SK-N-SH (cell line): ENCODE data around the gene NDUFA3. TPM values are rescaled to one million over a fixed set of nuclear protein-coding genes. Genes with fewer than 3 reads are reported as not detected.

ENCODE experiments used
- CTCF ChIA-PET: fragments of 300-600, 350-600 bp; formaldehyde crosslinking; extraction: SDS; loops from one replicate; lab custom pipeline; 2021; lab: Yijun Ruan, JAX
- POLR2A ChIA-PET: fragments of 350-600 bp; sonication (Branson Sonifier 250); formaldehyde crosslinking; extraction: SDS; loops from one replicate; lab custom pipeline; 2020; ENCODE audit warnings: antibody characterized with exemption, inconsistent platforms; lab: Yijun Ruan, JAX
- DNase-seq: peaks from one replicate; pipeline ENCODE4 v3.0.0; 2012
- H2AFZ ChIP-seq: fragments of 200-600 bp; sonication (generic); 2 replicates; pipeline ENCODE4 v1.8.1; 2016; ENCODE audit warnings: antibody characterized with exemption, mild to moderate bottlenecking, low read depth
- H3F3A ChIP-seq: fragments of 200-600 bp; sonication (generic); replicated peaks from 2 replicates; pipeline ENCODE3; 2016; ENCODE audit warnings: antibody characterized with exemption, mild to moderate bottlenecking; ENCODE audit not compliant: insufficient read depth
- H3K27ac ChIP-seq, 2 experiments: fragments of 200-500 bp in 1 of 2; fragments of 200-600 bp in 1 of 2; sonication (Bioruptor generic) in 1 of 2; sonication (generic), shearing (Covaris generic) in 1 of 2; 2 replicates each; pipeline versions ENCODE4 v1.5.1 to v1.6.1; 2014 to 2016; ENCODE audit warnings: low read depth in 2 of 2, inconsistent platforms in 1 of 2, low read length in 1 of 2, mild to moderate bottlenecking in 1 of 2, mixed read lengths in 1 of 2
- H3K27me3 ChIP-seq: fragments of 200-600 bp; sonication (generic), shearing (Covaris generic); 2 replicates; pipeline ENCODE4 v1.6.1; 2016; ENCODE audit warnings: mixed run types; ENCODE audit not compliant: insufficient read depth
- H3K36me3 ChIP-seq, 2 experiments: fragments of 200-500 bp in 1 of 2; fragments of 200-600 bp in 1 of 2; sonication (Bioruptor generic) in 1 of 2; sonication (generic) in 1 of 2; replicated peaks in 1 of 2; 2 replicates each; pipeline versions ENCODE3 to v1.5.1; 2014 to 2016; ENCODE audit warnings: low read length in 1 of 2, mild to moderate bottlenecking in 1 of 2; ENCODE audit not compliant: insufficient read depth in 2 of 2, control insufficient read depth in 1 of 2
- H3K4me1 ChIP-seq, 2 experiments: fragments of 200-500 bp in 1 of 2; fragments of 200-600 bp in 1 of 2; sonication (Bioruptor generic) in 1 of 2; sonication (generic), shearing (Covaris generic) in 1 of 2; 2 replicates each; pipeline versions ENCODE4 v1.5.1 to v1.6.1; 2014 to 2016; ENCODE audit warnings: low read depth in 1 of 2, low read length in 1 of 2, mixed run types in 1 of 2; ENCODE audit not compliant: insufficient read depth in 2 of 2, control insufficient read depth in 1 of 2
- H3K4me2 ChIP-seq: fragments of 200-600 bp; sonication (generic), shearing (Covaris generic); 2 replicates; pipeline ENCODE4 v1.6.1; 2017; ENCODE audit warnings: mixed run types
- H3K4me3 ChIP-seq, 2 experiments: fragments of 200-500 bp in 1 of 2; fragments of 200-600 bp in 1 of 2; sonication (Bioruptor generic) in 1 of 2; sonication (generic), shearing (Covaris generic) in 1 of 2; 2 replicates each; pipeline versions ENCODE4 v1.5.1 to v1.8.1; 2014 to 2016; ENCODE audit warnings: low read depth in 2 of 2, inconsistent platforms in 1 of 2, low read length in 1 of 2, mild to moderate bottlenecking in 1 of 2, mixed read lengths in 1 of 2, moderate library complexity in 1 of 2
- H3K79me2 ChIP-seq: fragments of 200-600 bp; sonication (generic); 2 replicates; pipeline ENCODE4 v1.8.1; 2017; ENCODE audit warnings: mild to moderate bottlenecking; ENCODE audit not compliant: insufficient read depth
- H3K9ac ChIP-seq: fragments of 200-600 bp; sonication (generic); 2 replicates; pipeline ENCODE4 v1.6.1; 2017; ENCODE audit warnings: mixed run types
- H3K9me2 ChIP-seq: fragments of 200-600 bp; sonication (generic); 2 replicates; pipeline ENCODE4 v1.6.1; 2017; ENCODE audit warnings: mixed run types
- H3K9me3 ChIP-seq: fragments of 200-600 bp; sonication (generic); 2 replicates; pipeline ENCODE4 v1.6.1; 2017; ENCODE audit warnings: mixed run types, mild to moderate bottlenecking, moderate library complexity
- H4K20me1 ChIP-seq: fragments of 200-600 bp; sonication (generic); 2 replicates; pipeline ENCODE4 v1.6.1; 2017; ENCODE audit warnings: mild to moderate bottlenecking, mixed run types; ENCODE audit not compliant: insufficient read depth
- CHD2 ChIP-seq: fragments of 150-350 bp; IDR thresholded peaks from 2 replicates; pipeline ENCODE4 v1.6.1; 2018; ENCODE audit warnings: low read length; ENCODE audit not compliant: partially characterized antibody
- EP300 ChIP-seq, 2 experiments: IDR thresholded peaks; 2 replicates each; pipeline versions ENCODE4 v1.4.0 to v1.6.1; 2012; ENCODE audit warnings: borderline replicate concordance in 1 of 2, low read depth in 1 of 2, low read length in 1 of 2
- EZH2phosphoT487 ChIP-seq: fragments of 200-600 bp; sonication (generic); IDR thresholded peaks from 2 replicates; pipeline ENCODE4 v1.6.1; 2017; ENCODE audit warnings: low read depth, mixed run types, mild to moderate bottlenecking, antibody characterized with exemption, moderate library complexity, borderline replicate concordance
- FOXJ3 ChIP-seq: sonication (generic); formaldehyde crosslinking; IDR thresholded peaks from 2 replicates; pipeline ENCODE4 v1.5.1; 2020; ENCODE audit warnings: mild to moderate bottlenecking, missing genetic modification reagents
- FOXM1 ChIP-seq: IDR thresholded peaks from 2 replicates; pipeline ENCODE4 v1.4.0; 2012; ENCODE audit warnings: low read depth, mild to moderate bottlenecking
- GABPA ChIP-seq: IDR thresholded peaks from 2 replicates; pipeline ENCODE4 v1.4.0; 2012; ENCODE audit warnings: low read depth, mild to moderate bottlenecking
- GATA2 ChIP-seq: sonication (generic); formaldehyde crosslinking; IDR thresholded peaks from 2 replicates; pipeline ENCODE4 v1.5.0; 2020; ENCODE audit warnings: mild to moderate bottlenecking, missing genetic modification reagents
- IRF3 ChIP-seq: fragments of 150-350 bp; IDR thresholded peaks from 2 replicates; pipeline ENCODE4 v1.6.1; 2016; ENCODE audit warnings: mild to moderate bottlenecking, low read depth, low read length
- JUND ChIP-seq: IDR thresholded peaks from 2 replicates; pipeline ENCODE4 v1.4.0; 2012
- MAX ChIP-seq: IDR thresholded peaks from 2 replicates; pipeline ENCODE4 v1.4.0; 2012; ENCODE audit warnings: low read depth
- MXI1 ChIP-seq: IDR thresholded peaks from 2 replicates; pipeline ENCODE4 v1.6.1; 2012; ENCODE audit warnings: mild to moderate bottlenecking, low read depth, low read length, improper control_type of control experiment
- NFIC ChIP-seq: IDR thresholded peaks from 2 replicates; pipeline ENCODE4 v1.4.0; 2012; ENCODE audit warnings: borderline replicate concordance
- PBX3 ChIP-seq: IDR thresholded peaks from 2 replicates; pipeline ENCODE4; 2012
- POLR2AphosphoS5 ChIP-seq: IDR thresholded peaks from 2 replicates; pipeline ENCODE4 v1.6.1; 2012; ENCODE audit warnings: low read depth, low read length
- RAD21 ChIP-seq: IDR thresholded peaks from 2 replicates; pipeline ENCODE4 v1.6.1; 2012; ENCODE audit warnings: mild to moderate bottlenecking, low read length
- RFX5 ChIP-seq: IDR thresholded peaks from 2 replicates; pipeline ENCODE4 v1.6.1; 2012; ENCODE audit warnings: mild to moderate bottlenecking, improper control_type of control experiment, low read length
- RXRA ChIP-seq: IDR thresholded peaks from 2 replicates; pipeline ENCODE4 v1.4.0; 2012; ENCODE audit warnings: low read depth, mild to moderate bottlenecking, borderline replicate concordance
- SMC3 ChIP-seq: IDR thresholded peaks from 2 replicates; pipeline ENCODE4 v1.6.1; 2012; ENCODE audit warnings: low read depth, low read length, improper control_type of control experiment
- TAF1 ChIP-seq: IDR thresholded peaks from 2 replicates; pipeline ENCODE4 v1.6.1; 2012; ENCODE audit warnings: low read depth, mild to moderate bottlenecking, low read length, moderate library complexity, borderline replicate concordance
- TCF12 ChIP-seq: IDR thresholded peaks from 2 replicates; pipeline ENCODE4 v1.4.0; 2012
- USF1 ChIP-seq: IDR thresholded peaks from 2 replicates; pipeline ENCODE4 v1.4.0; 2012; ENCODE audit warnings: low read depth, borderline replicate concordance
- USF2 ChIP-seq: fragments of 150-350 bp; IDR thresholded peaks from 2 replicates; pipeline ENCODE4 v1.6.1; 2017; ENCODE audit warnings: antibody characterized with exemption, low read length, low read depth, borderline replicate concordance
- YY1 ChIP-seq: IDR thresholded peaks from 2 replicates; pipeline ENCODE4 v1.4.0; 2012; ENCODE audit warnings: low read depth, mild to moderate bottlenecking
- ZBTB33 ChIP-seq: IDR thresholded peaks from 2 replicates; pipeline ENCODE4 v1.4.0; 2012; ENCODE audit warnings: low read depth, borderline replicate concordance
- WGBS: methylation state at CpG from one replicate; pipeline ENCODE4 v1.1.6; 2017; ENCODE audit warnings: low lambda C conversion rate; 5-methylcytosine and 5-hydroxymethylcytosine counted together
- polyA plus RNA-seq, 3 experiments: library from polyadenylated mRNA; depleted of rRNA; stranded (reverse); fragments of >200 nt; gene quantifications; 2 replicates each; pipeline ENCODE4 v1.2.3, GENCODE V29; 2012

The NDUFA3 gene
- polyA plus RNA-seq, 1 of the 3 experiments (the other 2 are of a cell fraction) = 87.0 TPM

GRCh38 chr19:54102421-54103169 lies at the start of gene NDUFA3 (continued):
- TF ChIP-seq USF2 (no peak), TCF12 (no peak), GABPA (peak; percentile 59), JUND (no peak), RFX5 (no peak), RXRA (no peak), YY1 (peak; percentile 96), MAX (no peak; the same call in 1 of the 2 replicates), EP300 (IDR thresholded peaks at IDR 0.05; ENCODE audit: borderline replicate concordance in 1 of 2, low read depth in 1 of 2, low read length in 1 of 2) (no peak), POLR2AphosphoS5 (peak; percentile 85), FOXJ3 (CRISPR knock-in tag) (no peak), CHD2 (peak; percentile 82)

GRCh38 chr19:54062643-54063042 lies 40.0 kb upstream of the NDUFA3 start:
- peaks cover 78% of the 10 kb centered on the region for H3K27me3 ChIP-seq
- H2AFZ ChIP-seq = no peak overlapping the region
- CTCF ChIA-PET = interaction anchor here (1.2 kb wide), 2 partner anchors 31 to 32 kb away, joined by 3 to 4 read pairs; no protein-coding TSS in a partner anchor
- DNase-seq = no peak
- TF ChIP-seq RAD21 = no peak
- no peak for TF ChIP-seq TAF1
- TF ChIP-seq POLR2AphosphoS5 = no peak
- TF ChIP-seq MXI1 = no peak
- TF ChIP-seq IRF3 = no peak
- no peak for TF ChIP-seq MAX
- TF ChIP-seq CHD2 = no peak
- no peak for TF ChIP-seq NFIC
- no peak for TF ChIP-seq JUND
- TF ChIP-seq USF1 = no peak
- TF ChIP-seq PBX3 = no peak
- no peak for TF ChIP-seq GATA2 (CRISPR knock-in tag)
- no peak for TF ChIP-seq RFX5
- no peak for TF ChIP-seq SMC3
- TF ChIP-seq YY1 = no peak
- no peak for TF ChIP-seq FOXM1
- no peak for TF ChIP-seq ZBTB33
- no peak for TF ChIP-seq FOXJ3 (CRISPR knock-in tag)
- no peak for TF ChIP-seq EZH2phosphoT487
- H3K9ac ChIP-seq = no peak overlapping the region
- no peak overlapping the region for H3K27ac ChIP-seq
- H4K20me1 ChIP-seq = no peaks in the 10 kb centered on the region
- H3K4me1 ChIP-seq = no peaks in the 10 kb centered on the region
- no peak overlapping the region for H3K4me2 ChIP-seq
- no peaks in the 10 kb centered on the region for H3K79me2 ChIP-seq
- H3F3A ChIP-seq = no peaks in the 10 kb centered on the region
- 23% methylated on average over 9 of the region's 9 CpGs for WGBS
- H3K36me3 ChIP-seq = no peaks in the 10 kb centered on the region
- POLR2A ChIA-PET = no interaction called here
- no peak overlapping the region for H3K4me3 ChIP-seq
- no peaks in the 10 kb centered on the region for H3K9me3 ChIP-seq
- no peaks in the 10 kb centered on the region for H3K9me2 ChIP-seq
